HCT116 (cell line): ENCODE measurements around the gene OSBPL1A. TPM values are rescaled to one million over a fixed set of nuclear protein-coding genes. Genes with fewer than 3 reads are reported as not detected.

ENCODE experiments used
- ATAC-seq: fragments of 200-7000 bp; cut with Tn5 transposase; 2 replicates; pipeline ENCODE4 v1.9.1; 2020; ENCODE audit warnings: mild to moderate bottlenecking, moderate library complexity
- BruUV-seq: library from RNA; stranded (reverse); fragments of 400-500 nt; replicated peaks from 2 replicates; lab custom pipeline; 2021; lab: Mats Ljungman, UMichigan
- CTCF ChIA-PET: fragments of 300-600 bp; sonication (Branson Sonifier 250); formaldehyde crosslinking; loops from one replicate; lab custom pipeline; 2021; ENCODE audit warnings: antibody characterized with exemption; lab: Charles Lee
- POLR2A ChIA-PET: fragments of 300-600, 350-600 bp; sonication (Branson Sonifier 250); formaldehyde crosslinking; loops from one replicate; lab custom pipeline; 2021; ENCODE audit warnings: antibody characterized with exemption; lab: Charles Lee
- RAD21 ChIA-PET, 2 experiments: fragments of 300-600 bp; sonication (Branson Sonifier 250); formaldehyde crosslinking; loops; one replicate each; lab custom pipeline; 2023; ENCODE audit warnings: low total read pairs in 2 of 2; ENCODE audit not compliant: uncharacterized antibody in 2 of 2, unreplicated experiment in 2 of 2, low non-redundant PET in 1 of 2; lab: Charles Lee
- DNase-seq: peaks from one replicate; pipeline ENCODE4 v3.0.0-alpha.2; 2010; ENCODE audit warnings: low read depth, low spot score
- H2AFZ ChIP-seq: fragments of 200-600 bp; shearing (Covaris generic), sonication (generic); 2 replicates; pipeline ENCODE4 v1.6.1; 2017; ENCODE audit warnings: low read depth, mixed run types, mixed read lengths, antibody characterized with exemption, low read length; ENCODE audit not compliant: poor library complexity, severe bottlenecking
- H3K27ac ChIP-seq: 2 replicates; pipeline ENCODE4 v1.5.1; 2012; ENCODE audit warnings: low read depth, low read length
- H3K27me3 ChIP-seq: fragments of 200-600 bp; sonication (generic); 2 replicates; pipeline ENCODE4 v1.6.1; 2016; ENCODE audit warnings: mixed run types, low read length, mixed read lengths; ENCODE audit not compliant: insufficient read depth
- H3K36me3 ChIP-seq, 2 experiments: fragments of 200-500 bp in 1 of 2; fragments of 200-600 bp in 1 of 2; sonication (Bioruptor generic) in 1 of 2; sonication (generic) in 1 of 2; 2 replicates each; pipeline versions ENCODE4 v1.5.1 to v1.6.1; 2014 to 2016; ENCODE audit warnings: low read length in 2 of 2, inconsistent platforms in 1 of 2, mixed read lengths in 1 of 2, mixed run types in 1 of 2; ENCODE audit not compliant: insufficient read depth in 2 of 2, control insufficient read depth in 1 of 2
- H3K4me1 ChIP-seq, 2 experiments: fragments of 200-600 bp in 1 of 2; sonication (generic) in 1 of 2; 2 replicates each; pipeline versions ENCODE4 v1.5.1 to v1.6.1; 2012 to 2017; ENCODE audit warnings: low read length in 2 of 2, inconsistent platforms in 1 of 2, mild to moderate bottlenecking in 1 of 2, mixed read lengths in 1 of 2, mixed run types in 1 of 2, moderate library complexity in 1 of 2; ENCODE audit not compliant: insufficient read depth in 2 of 2, control insufficient read depth in 1 of 2
- H3K4me2 ChIP-seq: fragments of 200-600 bp; sonication (generic); 2 replicates; pipeline ENCODE4 v1.6.1; 2017; ENCODE audit warnings: mixed run types, low read length, mixed read lengths
- H3K4me3 ChIP-seq, 2 experiments: fragments of 200-600 bp in 1 of 2; sonication (generic) in 1 of 2; replicated peaks in 1 of 2; 2 replicates each; pipeline ENCODE4 v1.5.1; 2011 to 2016; ENCODE audit warnings: low read length in 2 of 2, control low read depth in 1 of 2, low read depth in 1 of 2, mild to moderate bottlenecking in 1 of 2, mixed read lengths in 1 of 2, mixed run types in 1 of 2
- H3K79me2 ChIP-seq: fragments of 200-600 bp; sonication (generic); 2 replicates; pipeline ENCODE4 v1.6.1; 2017; ENCODE audit warnings: mild to moderate bottlenecking, mixed run types, low read length, moderate library complexity, mixed read lengths; ENCODE audit not compliant: insufficient read depth
- H3K9ac ChIP-seq: fragments of 200-600 bp; sonication (generic); 2 replicates; pipeline ENCODE4 v1.6.1; 2016; ENCODE audit warnings: low read length, mixed read lengths
- H3K9me2 ChIP-seq: fragments of 200-600 bp; sonication (generic), shearing (Covaris generic); 2 replicates; pipeline ENCODE4 v1.6.1; 2017; ENCODE audit warnings: mixed run types, mild to moderate bottlenecking, moderate library complexity; ENCODE audit not compliant: insufficient read depth
- H3K9me3 ChIP-seq, 2 experiments: fragments of 200-500 bp in 1 of 2; fragments of 200-600 bp in 1 of 2; sonication (Bioruptor generic) in 1 of 2; sonication (generic) in 1 of 2; 2 replicates each; pipeline ENCODE4 v1.6.1; 2014 to 2017; ENCODE audit warnings: low read length in 2 of 2, mixed read lengths in 2 of 2, inconsistent platforms in 1 of 2, low read depth in 1 of 2, mild to moderate bottlenecking in 1 of 2, mixed run types in 1 of 2, moderate library complexity in 1 of 2; ENCODE audit not compliant: control insufficient read depth in 1 of 2, insufficient read depth in 1 of 2
- H4K20me1 ChIP-seq: fragments of 200-600 bp; sonication (generic), shearing (Covaris generic); 2 replicates; pipeline ENCODE4 v1.6.1; 2017; ENCODE audit warnings: mixed run types, mild to moderate bottlenecking, moderate library complexity; ENCODE audit not compliant: insufficient read depth
- EZH2phosphoT487 ChIP-seq: fragments of 200-600 bp; IDR thresholded peaks from 2 replicates; pipeline ENCODE4 v1.6.1; 2018; ENCODE audit warnings: antibody characterized with exemption, borderline replicate concordance
- JUND ChIP-seq: IDR thresholded peaks from 2 replicates; pipeline ENCODE4 v1.6.1; 2012
- SIN3A ChIP-seq: IDR thresholded peaks from 2 replicates; pipeline ENCODE4 v1.6.1; 2012; ENCODE audit warnings: low read depth
- SP1 ChIP-seq: IDR thresholded peaks from 2 replicates; pipeline ENCODE4 v1.6.1; 2012; ENCODE audit warnings: low read depth
- intact Hi-C: fragments of 100-400 bp; cut with micrococcal nuclease; formaldehyde crosslinking; loops from 2 replicates; pipeline ENCODE4 v1.10.0; 2022
- total RNA-seq: library from RNA; stranded (reverse); gene quantifications from one replicate; pipeline ENCODE4 v1.2.1, GENCODE V29; 2021; ENCODE audit not compliant: unreplicated experiment
- TF ChIP-seq, protein P1 (sequence below): IDR thresholded peaks from 2 replicates; pipeline ENCODE4 v1.6.1; 2012; ENCODE audit warnings: low read depth

Gene OSBPL1A
- total RNA-seq, 1 experiment from 2014 or later = 18.9 TPM

DNA sequence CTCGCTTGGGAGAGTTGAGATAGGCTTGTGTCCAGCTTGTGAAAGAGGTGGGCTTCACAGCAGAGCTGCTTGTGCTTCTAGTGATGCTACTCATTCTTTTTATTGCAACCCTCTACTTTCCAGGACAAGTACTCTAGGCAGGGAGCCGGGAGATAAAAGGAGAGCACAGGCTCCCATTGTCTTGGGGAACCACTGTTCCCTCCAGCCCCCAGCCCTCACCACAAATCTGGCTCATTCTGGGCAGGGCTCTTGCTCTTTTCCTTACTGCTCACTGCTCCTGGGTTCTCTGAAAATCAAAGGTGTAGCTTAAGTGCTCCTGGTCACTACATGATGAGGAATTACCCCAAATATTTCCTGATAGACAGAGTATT is 177.3 kb downstream of the OSBPL1A start:
- Histone ChIP-seq H2AFZ (no peak overlapping the region), H3K9ac (no peak overlapping the region), H3K27me3 (no peaks in the 10 kb centered on the region), H3K36me3 (no peaks in the 10 kb centered on the region; a peak in 1 of 4 replicates), H3K4me2 (no peak overlapping the region)
- RAD21 ChIA-PET = no interaction called here
- ATAC-seq = no peak
- CTCF ChIA-PET = interaction anchor here (1.0 kb wide), 1 partner anchor 44 kb away, joined by 3 read pairs; no protein-coding TSS in a partner anchor
- no peak for DNase-seq
- TF ChIP-seq SP1 = no peak
- TF ChIP-seq EZH2phosphoT487 = no peak
- no peak for TF ChIP-seq JUND
- TF ChIP-seq SIN3A = no peak
- TF ChIP-seq, protein P1, sequence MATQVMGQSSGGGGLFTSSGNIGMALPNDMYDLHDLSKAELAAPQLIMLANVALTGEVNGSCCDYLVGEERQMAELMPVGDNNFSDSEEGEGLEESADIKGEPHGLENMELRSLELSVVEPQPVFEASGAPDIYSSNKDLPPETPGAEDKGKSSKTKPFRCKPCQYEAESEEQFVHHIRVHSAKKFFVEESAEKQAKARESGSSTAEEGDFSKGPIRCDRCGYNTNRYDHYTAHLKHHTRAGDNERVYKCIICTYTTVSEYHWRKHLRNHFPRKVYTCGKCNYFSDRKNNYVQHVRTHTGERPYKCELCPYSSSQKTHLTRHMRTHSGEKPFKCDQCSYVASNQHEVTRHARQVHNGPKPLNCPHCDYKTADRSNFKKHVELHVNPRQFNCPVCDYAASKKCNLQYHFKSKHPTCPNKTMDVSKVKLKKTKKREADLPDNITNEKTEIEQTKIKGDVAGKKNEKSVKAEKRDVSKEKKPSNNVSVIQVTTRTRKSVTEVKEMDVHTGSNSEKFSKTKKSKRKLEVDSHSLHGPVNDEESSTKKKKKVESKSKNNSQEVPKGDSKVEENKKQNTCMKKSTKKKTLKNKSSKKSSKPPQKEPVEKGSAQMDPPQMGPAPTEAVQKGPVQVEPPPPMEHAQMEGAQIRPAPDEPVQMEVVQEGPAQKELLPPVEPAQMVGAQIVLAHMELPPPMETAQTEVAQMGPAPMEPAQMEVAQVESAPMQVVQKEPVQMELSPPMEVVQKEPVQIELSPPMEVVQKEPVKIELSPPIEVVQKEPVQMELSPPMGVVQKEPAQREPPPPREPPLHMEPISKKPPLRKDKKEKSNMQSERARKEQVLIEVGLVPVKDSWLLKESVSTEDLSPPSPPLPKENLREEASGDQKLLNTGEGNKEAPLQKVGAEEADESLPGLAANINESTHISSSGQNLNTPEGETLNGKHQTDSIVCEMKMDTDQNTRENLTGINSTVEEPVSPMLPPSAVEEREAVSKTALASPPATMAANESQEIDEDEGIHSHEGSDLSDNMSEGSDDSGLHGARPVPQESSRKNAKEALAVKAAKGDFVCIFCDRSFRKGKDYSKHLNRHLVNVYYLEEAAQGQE = no peak
- TF ChIP-seq, all 23 proteins: peak for 0
- no peaks in the 10 kb centered on the region for H3K9me2 ChIP-seq
- H3K4me1 ChIP-seq = peaks cover 16 to 18% of the 10 kb centered on the region in 2 experiments
- H3K4me3 ChIP-seq = no peak overlapping the region
- no peaks in the 10 kb centered on the region for H3K79me2 ChIP-seq
- POLR2A ChIA-PET = no interaction called here
- H3K9me3 ChIP-seq = no peaks in the 10 kb centered on the region
- intact Hi-C loops = no loop called here
- H4K20me1 ChIP-seq = 0 out of 2 replicates have a peak, but pooled peaks cover 3% of the 10 kb centered on the region
- BruUV-seq = no TSS peak
- H3K27ac ChIP-seq = no peak overlapping the region
